H1 (cell line): ENCODE results near the gene IQGAP3.

Experiments
- HDAC6 ChIP-seq: IDR thresholded peaks from one replicate; pipeline ENCODE4 v1.7.1; 2012; ENCODE audit warnings: low read depth, mild to moderate bottlenecking, inconsistent platforms, low read length, moderate library complexity
- KDM5A ChIP-seq: fragments of 200-600 bp; IDR thresholded peaks from 2 replicates; pipeline ENCODE4 v1.7.1; 2012; ENCODE audit warnings: mild to moderate bottlenecking, low read length, inconsistent platforms, mixed read lengths

DNA sequence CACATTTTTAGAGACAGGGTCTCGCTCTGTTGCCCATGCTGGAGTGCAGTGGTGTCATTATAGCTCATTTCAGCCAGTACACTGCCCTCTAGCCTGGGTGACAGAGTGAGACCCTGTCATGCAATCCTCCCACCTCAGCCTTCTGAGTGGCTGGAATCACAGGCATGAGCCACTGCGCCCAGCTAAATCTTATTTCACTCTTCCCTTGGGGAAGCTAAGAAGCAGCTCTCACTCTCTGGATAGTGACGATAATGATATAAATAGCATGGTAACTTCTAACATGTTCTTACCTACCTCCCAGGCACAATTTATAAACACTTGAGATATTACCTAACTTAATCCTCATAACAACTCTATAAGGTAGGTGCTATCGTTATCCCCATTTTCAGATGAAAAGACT, 24.9 kb downstream of the IQGAP3 start:
- TF ChIP-seq HDAC6 (no peak), KDM5A (no peak)
